ENCODE results near the gene SAMSN1. TPM values are rescaled to one million over a fixed set of nuclear protein-coding genes. Genes with fewer than 3 reads are reported as not detected.

SAMSN1 gene
- total and polyA plus RNA-seq, 9 of the 15 experiments (the other 6 are each of a cell fraction or from before 2014, with no cell fraction given), result 101 to 223 (median 159) TPM

DNA sequence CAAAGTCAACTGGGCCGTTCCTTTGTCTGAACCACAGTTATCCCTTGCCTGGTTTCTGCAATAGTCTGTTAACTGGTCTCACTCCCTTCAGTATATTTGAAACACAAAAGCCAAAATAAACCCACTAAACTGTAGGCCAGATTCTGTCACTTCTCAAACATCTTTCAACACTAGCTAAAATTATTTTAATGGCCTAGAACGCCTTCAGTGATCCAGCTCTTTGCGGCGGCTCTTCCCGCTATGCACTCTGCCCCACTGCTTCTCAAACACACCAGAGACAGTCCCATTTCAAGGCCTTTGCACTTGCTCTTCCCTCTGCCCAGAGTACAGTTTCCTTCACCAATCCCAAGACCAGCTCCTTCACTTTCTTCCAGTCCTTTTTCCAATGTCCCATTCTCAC, 9.2 kb downstream of the SAMSN1 start:
- H3K4me2 ChIP-seq (ENCODE audit: insufficient read depth, low read length), result peak overlapping the region; percentile 16; the same call in 1 of the 2 replicates
- peaks cover 73% of the 10 kb centered on the region for H3K36me3 ChIP-seq (ENCODE audit: control insufficient read depth, insufficient read depth, low read length)
- peaks cover 5% of the 10 kb centered on the region for H3K9me3 ChIP-seq (replicated peaks; ENCODE audit: control insufficient read depth, insufficient read depth, low read depth, low read length)
- no peaks in the 10 kb centered on the region for H3K9me1 ChIP-seq (ENCODE audit: control insufficient read depth, insufficient read depth, low read length)
- POLR2A ChIA-PET, result interaction anchor here (0.6 to 1.5 kb wide), 3 partner anchors 11 to 204 kb away, joined by 3 to 8 read pairs (median 4); no protein-coding TSS in a partner anchor
- peaks cover 97% of the 10 kb centered on the region for H3K79me2 ChIP-seq (ENCODE audit: control insufficient read depth, insufficient read depth, low read length)
- FAIRE-seq, result no peak
- intact Hi-C loops (cut with micrococcal nuclease), result no loop called here
- in situ Hi-C loops (cut with MboI), result no loop called here
- no TSS peak for BruUV-seq (replicated peaks)
- no peak for ATAC-seq
- H3K27ac ChIP-seq (ENCODE audit: extremely low read depth, low read depth, low read length), result no peak overlapping the region
- H2AFZ ChIP-seq (ENCODE audit: low read depth, low read length), result no peak overlapping the region
- H4K20me1 ChIP-seq (replicated peaks; ENCODE audit: control insufficient read depth, insufficient read depth, low read length), result peaks cover 13% of the 10 kb centered on the region; the same call in 1 of the 2 replicates
- H3K4me1 ChIP-seq (replicated peaks in 1 of 2; ENCODE audit: control insufficient read depth in 2 of 2, insufficient read depth in 2 of 2, low read length in 2 of 2), result peaks cover 3 to 29% of the 10 kb centered on the region in 2 experiments; a peak in 4 of 5 replicates
- WGBS (ENCODE audit: insufficient coverage, low coverage, missing lambda C conversion rate), result 65% methylated on average over 5 of the region's 5 CpGs
- 0 out of 2 replicates have a peak, but pooled peaks have one; percentile 74 for TF ChIP-seq CHAMP1 (IDR thresholded peaks at IDR 0.05)
- no peak for TF ChIP-seq RAD21 (CRISPR knock-in tag; conservative IDR thresholded peaks at IDR 0.05 in 1 of 2, IDR thresholded peaks at IDR 0.05 in 1 of 2)
- TF ChIP-seq, protein P1, sequence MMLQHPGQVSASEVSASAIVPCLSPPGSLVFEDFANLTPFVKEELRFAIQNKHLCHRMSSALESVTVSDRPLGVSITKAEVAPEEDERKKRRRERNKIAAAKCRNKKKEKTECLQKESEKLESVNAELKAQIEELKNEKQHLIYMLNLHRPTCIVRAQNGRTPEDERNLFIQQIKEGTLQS (IDR thresholded peaks at IDR 0.05), result 0 out of 2 replicates have a peak, but pooled peaks have one; percentile 20
- TF ChIP-seq, protein P1 (CRISPR knock-in tag; conservative IDR thresholded peaks at IDR 0.05), result no peak
- no peak for TF ChIP-seq COPS2 (conservative IDR thresholded peaks at IDR 0.05)
- TF ChIP-seq ZNF699 (CRISPR knock-in tag; IDR thresholded peaks at IDR 0.05; ENCODE audit: insufficient replicate concordance), result no peak
- no peak for TF ChIP-seq USF1 (CRISPR knock-in tag; IDR thresholded peaks at IDR 0.05)
- no peak for TF ChIP-seq BCOR (IDR thresholded peaks at IDR 0.05)
- TF ChIP-seq MLX (CRISPR knock-in tag; conservative IDR thresholded peaks at IDR 0.05), result no peak
- TF ChIP-seq RBFOX2 (IDR thresholded peaks at IDR 0.05; ENCODE audit: low read depth, low read length), result peak; percentile 43; the same call in 1 of the 2 replicates
- TF ChIP-seq, protein P2, sequence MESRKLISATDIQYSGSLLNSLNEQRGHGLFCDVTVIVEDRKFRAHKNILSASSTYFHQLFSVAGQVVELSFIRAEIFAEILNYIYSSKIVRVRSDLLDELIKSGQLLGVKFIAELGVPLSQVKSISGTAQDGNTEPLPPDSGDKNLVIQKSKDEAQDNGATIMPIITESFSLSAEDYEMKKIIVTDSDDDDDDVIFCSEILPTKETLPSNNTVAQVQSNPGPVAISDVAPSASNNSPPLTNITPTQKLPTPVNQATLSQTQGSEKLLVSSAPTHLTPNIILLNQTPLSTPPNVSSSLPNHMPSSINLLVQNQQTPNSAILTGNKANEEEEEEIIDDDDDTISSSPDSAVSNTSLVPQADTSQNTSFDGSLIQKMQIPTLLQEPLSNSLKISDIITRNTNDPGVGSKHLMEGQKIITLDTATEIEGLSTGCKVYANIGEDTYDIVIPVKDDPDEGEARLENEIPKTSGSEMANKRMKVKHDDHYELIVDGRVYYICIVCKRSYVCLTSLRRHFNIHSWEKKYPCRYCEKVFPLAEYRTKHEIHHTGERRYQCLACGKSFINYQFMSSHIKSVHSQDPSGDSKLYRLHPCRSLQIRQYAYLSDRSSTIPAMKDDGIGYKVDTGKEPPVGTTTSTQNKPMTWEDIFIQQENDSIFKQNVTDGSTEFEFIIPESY (CRISPR knock-in tag; IDR thresholded peaks at IDR 0.05), result peak; percentile 97
- 0 out of 2 replicates have a peak, but pooled peaks have one; percentile 37 for TF ChIP-seq FOXM1 (IDR thresholded peaks at IDR 0.05; ENCODE audit: low read depth)
- TF ChIP-seq FOXM1 (CRISPR knock-in tag; IDR thresholded peaks at IDR 0.05; ENCODE audit: low read depth), result no peak
- peak; percentile 48 for TF ChIP-seq CC2D1A (IDR thresholded peaks at IDR 0.05)
- H3K9ac ChIP-seq (ENCODE audit: insufficient read depth in 1 of 2, low read depth in 2 of 2, low read length in 2 of 2), result no peak overlapping the region
- no peak overlapping the region for H3K4me3 ChIP-seq
- H3K27me3 ChIP-seq (ENCODE audit: control insufficient read depth in 2 of 2, insufficient read depth in 2 of 2, low read length in 2 of 2), result no peaks in the 10 kb centered on the region
- CTCF ChIA-PET (ENCODE audit: low intra/inter-chr PET ratio), result no interaction called here
- DNase-seq (ENCODE audit: extremely low read depth in 1 of 4, low spot score in 3 of 4), result no peak

Measured in K562 (cell line).